Muscle of back (tissue), 13 donors: ENCODE data around the gene AGFG1. TPM values are rescaled to one million over a fixed set of nuclear protein-coding genes. Genes with fewer than 3 reads are reported as not detected.
A peak's percentile ranks its signal among the peaks of the same experiment; 100 is the strongest.

ENCODE experiments used
- DNase-seq, 3 donors: peaks; one replicate each; pipeline versions ENCODE4 v3.0.0 to v3.0.0-alpha.2; 2013
- long read RNA-seq, 9 donors: transcript quantifications; one replicate each; lab custom pipeline, GENCODE V29; 2026
- polyA plus RNA-seq, 10 donors: library from polyadenylated mRNA; unstranded; fragments of 120-200 nt; gene quantifications; one replicate each; pipeline ENCODE4 v1.2.1, GENCODE V29; 2013; ENCODE audit not compliant: insufficient read length in 10 of 10

Gene AGFG1
- 10 to 100 TPM; 41.2 to 55.1 (median 51.3) TPM for polyA plus RNA-seq
- long read RNA-seq, donor 1, full-length matches to known transcripts = 2 of 2 reads
- long read RNA-seq, donor 1, partial matches to known transcripts = 0 of 2 reads
- long read RNA-seq, donor 1, other reads (novel, unspliced or antisense) = 0 of 2 reads
- long read RNA-seq, donor 2, full-length matches to known transcripts = 1 of 1 reads
- long read RNA-seq, donor 2, partial matches to known transcripts = 0 of 1 reads
- long read RNA-seq, donor 2, other reads (novel, unspliced or antisense) = 0 of 1 reads
- long read RNA-seq, donor 3 = 0 reads
- long read RNA-seq, donor 4, full-length matches to known transcripts = 2 of 2 reads
- long read RNA-seq, donor 4, partial matches to known transcripts = 0 of 2 reads
- long read RNA-seq, donor 4, other reads (novel, unspliced or antisense) = 0 of 2 reads
- long read RNA-seq, donor 5, full-length matches to known transcripts = 3 of 9 reads
- long read RNA-seq, donor 5, partial matches to known transcripts = 6 of 9 reads
- long read RNA-seq, donor 5, other reads (novel, unspliced or antisense) = 0 of 9 reads
- long read RNA-seq, donor 6, full-length matches to known transcripts = 2 of 7 reads
- long read RNA-seq, donor 6, partial matches to known transcripts = 5 of 7 reads
- long read RNA-seq, donor 6, other reads (novel, unspliced or antisense) = 0 of 7 reads
- long read RNA-seq, donor 7, full-length matches to known transcripts = 2 of 2 reads
- long read RNA-seq, donor 7, partial matches to known transcripts = 0 of 2 reads
- long read RNA-seq, donor 7, other reads (novel, unspliced or antisense) = 0 of 2 reads
- long read RNA-seq, donor 8, full-length matches to known transcripts = 1 of 1 reads
- long read RNA-seq, donor 8, partial matches to known transcripts = 0 of 1 reads
- long read RNA-seq, donor 8, other reads (novel, unspliced or antisense) = 0 of 1 reads
- long read RNA-seq, donor 9, full-length matches to known transcripts = 1 of 1 reads
- long read RNA-seq, donor 9, partial matches to known transcripts = 0 of 1 reads
- long read RNA-seq, donor 9, other reads (novel, unspliced or antisense) = 0 of 1 reads

- peak; percentile 70 to 91 (median 86) for DNase-seq
Observed at GRCh38 chr2:227471924-227472264, at the start of gene AGFG1. Gene AGFG1, plus strand, starts transcription at chr2:227472156. Its CDS starts 266 bp downstream, at chr2:227472422.

GRCh38 chr2:227423656-227424499 lies 48.1 kb upstream of the AGFG1 start:
- no peak for DNase-seq

GRCh38 chr2:227428731-227429285 lies 43.1 kb upstream of the AGFG1 start:
- no peak for DNase-seq

- DNase-seq = no peak
Observed at GRCh38 chr2:227430639-227431038, 41.3 kb upstream of the AGFG1 start.

GRCh38 chr2:227433171-227433570 lies 38.8 kb upstream of the AGFG1 start:
- DNase-seq = no peak

GRCh38 chr2:227436436-227437174 lies 35.4 kb upstream of the AGFG1 start:
- no peak for DNase-seq

GRCh38 chr2:227439214-227439613 lies 32.7 kb upstream of the AGFG1 start:
- DNase-seq = no peak

GRCh38 chr2:227442639-227443038 lies 29.3 kb upstream of the AGFG1 start:
- DNase-seq = no peak

- no peak for DNase-seq
Observed at GRCh38 chr2:227443889-227444568, 27.9 kb upstream of the AGFG1 start.

- DNase-seq = peak in 1 of 3 donors; percentile 41
Observed at GRCh38 chr2:227447606-227448005, 24.4 kb upstream of the AGFG1 start.

- DNase-seq = no peak
Observed at GRCh38 chr2:227450311-227450841, 21.6 kb upstream of the AGFG1 start.

GRCh38 chr2:227450926-227451654 lies 20.9 kb upstream of the AGFG1 start:
- DNase-seq = no peak

GRCh38 chr2:227451655-227451992 lies 20.3 kb upstream of the AGFG1 start:
- DNase-seq = no peak

- DNase-seq = no peak
Observed at GRCh38 chr2:227453810-227454209, 18.1 kb upstream of the AGFG1 start.

- no peak for DNase-seq
Observed at GRCh38 chr2:227454323-227454860, 17.6 kb upstream of the AGFG1 start.

GRCh38 chr2:227455200-227455599 lies 16.8 kb upstream of the AGFG1 start:
- no peak for DNase-seq

- no peak for DNase-seq
Observed at GRCh38 chr2:227456102-227456501, 15.9 kb upstream of the AGFG1 start.

- DNase-seq = no peak
Observed at GRCh38 chr2:227456772-227457171, 15.2 kb upstream of the AGFG1 start.

- DNase-seq = peak in 1 of 3 donors; percentile 69
Observed at GRCh38 chr2:227460070-227460485, 11.9 kb upstream of the AGFG1 start.
